Measurements from ENCODE around the gene TSPO. TPM values are rescaled to one million over a fixed set of nuclear protein-coding genes. Genes with fewer than 3 reads are reported as not detected.

The TSPO gene
- total and polyA plus RNA-seq, 3 donors from 2014 or later = 42.8 to 92.5 (median 68.7) TPM

DNA sequence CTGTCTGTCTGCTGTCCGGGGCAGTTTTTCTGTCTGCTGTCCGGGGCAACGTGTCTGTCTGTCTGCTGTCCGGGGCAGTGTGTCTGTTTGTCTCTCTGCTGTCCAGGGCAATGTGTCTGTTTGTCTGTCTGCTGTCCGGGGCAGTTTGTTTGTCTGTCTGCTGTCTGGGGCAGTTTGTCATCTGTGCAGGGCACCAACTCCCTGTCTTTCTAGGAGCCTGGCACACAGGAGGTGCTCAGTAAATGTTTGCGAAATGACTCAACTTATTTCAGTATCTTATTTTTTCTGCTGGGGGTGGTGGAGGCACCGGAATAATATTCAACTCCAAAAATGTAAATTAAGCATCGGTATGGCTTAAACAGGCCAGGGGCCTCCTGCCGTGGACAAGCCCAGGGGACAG lies 47.6 kb downstream of the TSPO start:
- WGBS, 2 donors = 72 to 74% methylated on average over 9 of the region's 9 CpGs
- intact Hi-C loops (cut with DNase I; ENCODE audit: low total_unique reads) = no loop called here

DNA sequence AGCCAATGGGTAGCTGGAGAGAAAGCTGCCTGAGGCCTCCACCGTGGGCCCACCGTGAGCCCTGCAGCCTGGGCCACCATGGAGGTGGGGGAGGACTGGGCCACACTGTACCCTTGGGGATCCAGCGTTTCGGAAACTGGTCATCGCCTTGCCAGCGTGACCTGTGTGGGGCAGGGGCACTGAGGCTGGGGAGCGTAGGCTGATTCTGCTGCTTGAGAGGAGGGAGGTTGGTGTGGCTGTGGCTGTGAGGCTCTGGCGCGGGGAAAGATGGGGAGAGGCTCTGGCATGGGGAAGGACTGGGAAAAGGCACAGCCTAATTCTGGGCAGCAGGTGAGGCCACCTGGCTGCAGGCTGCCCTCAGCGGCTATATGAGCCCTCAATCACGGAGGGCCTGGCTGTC lies 48.2 kb downstream of the TSPO start:
- H3K4me1 ChIP-seq = peaks cover 16% of the 10 kb centered on the region
- TF ChIP-seq, protein P1, sequence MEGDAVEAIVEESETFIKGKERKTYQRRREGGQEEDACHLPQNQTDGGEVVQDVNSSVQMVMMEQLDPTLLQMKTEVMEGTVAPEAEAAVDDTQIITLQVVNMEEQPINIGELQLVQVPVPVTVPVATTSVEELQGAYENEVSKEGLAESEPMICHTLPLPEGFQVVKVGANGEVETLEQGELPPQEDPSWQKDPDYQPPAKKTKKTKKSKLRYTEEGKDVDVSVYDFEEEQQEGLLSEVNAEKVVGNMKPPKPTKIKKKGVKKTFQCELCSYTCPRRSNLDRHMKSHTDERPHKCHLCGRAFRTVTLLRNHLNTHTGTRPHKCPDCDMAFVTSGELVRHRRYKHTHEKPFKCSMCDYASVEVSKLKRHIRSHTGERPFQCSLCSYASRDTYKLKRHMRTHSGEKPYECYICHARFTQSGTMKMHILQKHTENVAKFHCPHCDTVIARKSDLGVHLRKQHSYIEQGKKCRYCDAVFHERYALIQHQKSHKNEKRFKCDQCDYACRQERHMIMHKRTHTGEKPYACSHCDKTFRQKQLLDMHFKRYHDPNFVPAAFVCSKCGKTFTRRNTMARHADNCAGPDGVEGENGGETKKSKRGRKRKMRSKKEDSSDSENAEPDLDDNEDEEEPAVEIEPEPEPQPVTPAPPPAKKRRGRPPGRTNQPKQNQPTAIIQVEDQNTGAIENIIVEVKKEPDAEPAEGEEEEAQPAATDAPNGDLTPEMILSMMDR (IDR thresholded peaks at IDR 0.05) = no peak
- no peak for TF ChIP-seq POLR2A (IDR thresholded peaks at IDR 0.05)
- H3K27ac ChIP-seq = no peak overlapping the region
- no peaks in the 10 kb centered on the region for H3K36me3 ChIP-seq (ENCODE audit: low read depth, missing control alignments)
- no peaks in the 10 kb centered on the region for H3K27me3 ChIP-seq
- H3K4me3 ChIP-seq = no peak overlapping the region
- intact Hi-C loops (cut with DNase I; ENCODE audit: low total_unique reads) = no loop called here
- WGBS, 2 donors = 78 to 82% methylated on average over 11 of the region's 11 CpGs
- H3K9me3 ChIP-seq = no peaks in the 10 kb centered on the region
- DNase-seq = no peak

More for the DNA sequence above, 47.6 kb downstream of the TSPO start:
- H3K27me3 ChIP-seq = no peaks in the 10 kb centered on the region
- H3K9me3 ChIP-seq = no peaks in the 10 kb centered on the region
- H3K27ac ChIP-seq = no peak overlapping the region
- peaks cover 15% of the 10 kb centered on the region for H3K4me1 ChIP-seq
- H3K4me3 ChIP-seq = no peak overlapping the region
- no peak for DNase-seq
- no peaks in the 10 kb centered on the region for H3K36me3 ChIP-seq (ENCODE audit: low read depth, missing control alignments)
- TF ChIP-seq POLR2A (IDR thresholded peaks at IDR 0.05) = no peak
- TF ChIP-seq, protein P1 (IDR thresholded peaks at IDR 0.05) = no peak

DNA sequence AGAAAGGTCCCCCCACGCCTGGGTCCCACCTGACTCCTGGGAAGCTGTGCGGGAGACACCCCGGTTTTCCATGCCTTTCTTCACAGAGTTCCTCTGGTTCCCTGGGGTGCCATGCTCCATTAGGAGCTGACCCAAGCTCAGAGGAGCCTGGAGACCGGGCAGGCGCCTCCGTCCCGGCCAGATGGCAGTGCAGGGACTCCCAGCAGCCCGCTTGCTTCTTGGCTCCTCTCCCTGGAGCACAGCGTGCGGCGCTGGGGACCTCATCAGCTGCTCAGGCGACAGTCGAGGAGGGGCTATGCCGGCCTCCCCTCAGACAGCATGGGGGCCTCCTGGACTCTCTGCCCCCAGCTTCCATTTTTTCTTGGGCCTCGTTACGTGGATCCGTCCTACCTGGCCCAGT lies 48.7 kb downstream of the TSPO start:
- intact Hi-C loops (cut with DNase I; ENCODE audit: low total_unique reads) = no loop called here
- Histone ChIP-seq H3K9me3 (no peaks in the 10 kb centered on the region), H3K27ac (no peak overlapping the region), H3K4me3 (no peak overlapping the region), H3K4me1 (peaks cover 16% of the 10 kb centered on the region), H3K27me3 (no peaks in the 10 kb centered on the region), H3K36me3 (ENCODE audit: low read depth, missing control alignments) (no peaks in the 10 kb centered on the region)
- no peak for TF ChIP-seq POLR2A (IDR thresholded peaks at IDR 0.05)
- TF ChIP-seq, protein P1 (IDR thresholded peaks at IDR 0.05) = no peak
- DNase-seq = no peak
- WGBS, 2 donors = 87 to 88% methylated on average over 17 of the region's 17 CpGs

DNA sequence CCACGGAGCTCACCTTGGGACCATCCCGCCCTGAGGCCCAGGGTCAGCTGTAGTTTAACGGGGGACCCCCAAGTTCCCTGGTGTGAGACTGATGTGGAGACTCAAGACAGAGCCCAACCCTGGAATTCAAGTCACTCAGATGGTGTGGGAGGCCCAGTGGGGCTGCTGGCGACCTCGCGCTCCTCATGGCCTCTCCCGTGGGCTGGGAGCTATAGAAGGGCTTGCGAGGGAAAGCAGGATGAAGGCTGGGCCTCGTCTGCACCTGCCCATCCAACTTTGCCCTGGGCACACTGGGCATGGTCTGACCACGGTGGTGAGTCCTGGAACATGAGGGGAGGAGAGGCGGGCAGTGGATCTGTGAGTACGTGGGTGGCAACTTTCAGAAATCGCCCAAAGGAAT lies 49.2 kb downstream of the TSPO start:
- H3K4me3 ChIP-seq = no peak overlapping the region
- H3K9me3 ChIP-seq = no peaks in the 10 kb centered on the region
- intact Hi-C loops (cut with DNase I; ENCODE audit: low total_unique reads) = no loop called here
- no peak overlapping the region for H3K27ac ChIP-seq
- H3K27me3 ChIP-seq = no peaks in the 10 kb centered on the region
- TF ChIP-seq POLR2A (IDR thresholded peaks at IDR 0.05) = no peak
- TF ChIP-seq, protein P1 (IDR thresholded peaks at IDR 0.05) = no peak
- DNase-seq = no peak
- H3K4me1 ChIP-seq = peaks cover 16% of the 10 kb centered on the region
- WGBS, 2 donors = 86 to 91% methylated on average over 7 to 13 of the region's 13 CpGs
- H3K36me3 ChIP-seq (ENCODE audit: low read depth, missing control alignments) = no peaks in the 10 kb centered on the region

DNA sequence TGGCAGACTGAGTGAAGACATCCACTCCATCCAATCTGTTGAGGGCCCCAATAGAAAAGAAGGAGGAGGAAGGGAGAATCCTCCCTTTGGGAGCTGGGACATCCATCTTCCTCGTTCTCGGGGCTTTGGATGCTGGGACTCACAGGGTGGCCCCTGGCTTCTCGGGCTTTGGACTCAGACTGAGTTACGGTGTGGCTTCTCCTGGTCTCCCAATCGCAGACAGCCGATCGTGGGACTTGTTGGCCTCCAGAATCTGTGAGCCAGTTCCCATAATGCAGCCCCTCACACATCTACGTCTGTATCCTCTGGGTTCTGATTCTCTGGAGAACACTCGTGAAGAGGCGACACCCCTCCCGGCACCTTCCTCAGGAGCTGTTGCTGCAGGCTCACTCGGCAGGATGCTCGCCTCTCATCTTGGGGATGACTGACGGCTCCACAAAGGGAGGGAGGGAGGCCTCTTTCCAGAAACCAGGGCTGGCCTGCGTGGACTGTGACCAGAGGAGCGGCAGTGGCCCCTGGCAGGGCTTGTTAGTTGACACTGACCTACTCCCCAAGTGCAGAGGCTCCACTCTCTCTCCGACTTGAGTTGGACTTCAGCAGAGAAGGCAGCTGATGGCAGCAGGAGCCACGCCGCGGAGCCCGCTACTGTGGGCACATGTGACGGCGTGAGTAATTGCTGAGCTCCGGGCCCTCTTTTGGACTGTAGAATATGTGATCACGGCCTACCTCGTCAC lies 50.3 kb downstream of the TSPO start:
- H3K27me3 ChIP-seq = no peaks in the 10 kb centered on the region
- H3K36me3 ChIP-seq (ENCODE audit: low read depth, missing control alignments) = no peaks in the 10 kb centered on the region
- H3K27ac ChIP-seq = peak overlapping the region; percentile 57 to 70
- WGBS, 2 donors = 95 to 97% methylated on average over 16 to 26 of the region's 26 CpGs
- intact Hi-C loops (cut with DNase I; ENCODE audit: low total_unique reads) = no loop called here
- TF ChIP-seq, protein P1 (IDR thresholded peaks at IDR 0.05) = no peak
- no peak for TF ChIP-seq POLR2A (IDR thresholded peaks at IDR 0.05)
- H3K4me1 ChIP-seq = peaks cover 16% of the 10 kb centered on the region
- no peak for DNase-seq
- H3K4me3 ChIP-seq = no peak overlapping the region
- H3K9me3 ChIP-seq = no peaks in the 10 kb centered on the region
